ENCODE results near the gene EML5.

DNA sequence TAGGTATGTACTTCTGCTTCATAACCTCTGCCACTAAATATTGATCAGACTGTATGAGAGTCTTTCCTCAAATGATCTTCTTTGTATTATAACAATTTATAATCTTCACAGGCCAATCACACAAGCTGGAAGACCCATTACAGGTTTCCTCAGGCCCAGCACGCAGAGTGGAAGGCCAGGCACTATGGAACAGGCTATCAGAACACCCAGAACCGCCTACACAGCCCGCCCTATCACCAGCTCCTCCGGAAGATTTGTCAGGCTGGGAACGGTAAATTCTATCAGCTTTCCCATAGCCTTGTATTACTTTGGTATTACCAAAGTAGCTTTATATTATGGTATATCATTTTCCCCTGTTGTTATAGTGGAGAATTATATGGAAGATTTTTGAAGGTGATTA, 48.2 kb upstream of the EML5 start:
- TF ChIP-seq CTCF (IDR thresholded peaks at IDR 0.05; ENCODE audit: extremely low read depth in 1 of 2, insufficient read depth in 1 of 2, low read depth in 1 of 2, low read length in 2 of 2) = no peak
- TF ChIP-seq EZH2 (IDR thresholded peaks at IDR 0.05; ENCODE audit: borderline replicate concordance, low read depth, low read length, severe bottlenecking) = no peak
- TF ChIP-seq POLR2A (IDR thresholded peaks at IDR 0.05; ENCODE audit: low read depth, low read length) = no peak
- no peak for TF ChIP-seq POLR2AphosphoS5 (IDR thresholded peaks at IDR 0.05; ENCODE audit: insufficient read depth, low read depth, low read length)

All from endothelial cell of umbilical vein (primary cell).